Stimulated activated CD8-positive, alpha-beta memory T cell treated with anti-CD3 and anti-CD28 coated beads, Interleukin-7, amount 100 ng/mL, for 24 hours (primary cell): Measurements from ENCODE around the gene TNPO3.

Experiments
- DNase-seq: peaks from one replicate; pipeline ENCODE4 v3.0.0-alpha.2; 2020; ENCODE audit warnings: low read depth

Gene TNPO3

DNA sequence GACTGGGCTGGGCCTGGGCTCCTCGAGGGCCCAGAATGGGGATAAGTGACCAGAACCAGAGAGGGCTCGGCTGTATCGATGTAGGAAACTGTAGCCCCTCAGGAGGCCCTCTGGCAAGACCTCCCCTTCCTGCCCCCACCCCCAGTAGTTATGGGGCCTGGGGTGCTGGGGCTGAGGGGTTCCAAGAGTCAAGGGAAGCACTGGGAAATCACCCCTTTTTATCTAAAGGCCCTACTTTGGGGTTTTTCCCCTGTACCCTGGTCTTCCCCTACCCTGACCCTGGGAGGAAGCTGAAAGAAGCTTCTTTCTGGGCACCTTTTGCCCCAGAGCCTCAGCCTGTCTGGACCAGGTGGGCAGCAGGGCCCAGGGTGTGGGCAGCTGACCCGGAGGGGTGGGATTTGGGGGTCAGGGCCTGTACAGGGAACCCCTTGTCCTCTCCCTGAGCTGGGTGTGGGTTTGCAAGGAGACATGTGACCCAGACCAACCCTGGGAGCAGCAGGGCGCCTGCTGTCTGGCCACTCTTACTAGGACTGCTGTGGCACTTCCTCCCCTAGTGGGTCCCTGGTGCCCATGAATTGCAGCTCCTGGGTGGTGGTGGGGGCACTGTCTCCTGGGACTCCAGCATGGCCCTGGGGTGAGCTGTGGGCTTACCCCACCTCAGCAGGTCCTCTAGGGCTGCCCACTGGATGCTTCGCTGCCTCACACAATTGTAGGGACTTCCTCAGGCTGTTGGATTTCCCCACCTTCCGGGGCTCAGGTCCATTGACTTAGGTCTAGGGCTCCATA, 115.6 kb downstream of the TNPO3 start:
- DNase-seq = no peak

- no peak for DNase-seq
These were observed 116.3 kb downstream of the TNPO3 start for GRCh38 chr7:128938544-128939074.

DNA sequence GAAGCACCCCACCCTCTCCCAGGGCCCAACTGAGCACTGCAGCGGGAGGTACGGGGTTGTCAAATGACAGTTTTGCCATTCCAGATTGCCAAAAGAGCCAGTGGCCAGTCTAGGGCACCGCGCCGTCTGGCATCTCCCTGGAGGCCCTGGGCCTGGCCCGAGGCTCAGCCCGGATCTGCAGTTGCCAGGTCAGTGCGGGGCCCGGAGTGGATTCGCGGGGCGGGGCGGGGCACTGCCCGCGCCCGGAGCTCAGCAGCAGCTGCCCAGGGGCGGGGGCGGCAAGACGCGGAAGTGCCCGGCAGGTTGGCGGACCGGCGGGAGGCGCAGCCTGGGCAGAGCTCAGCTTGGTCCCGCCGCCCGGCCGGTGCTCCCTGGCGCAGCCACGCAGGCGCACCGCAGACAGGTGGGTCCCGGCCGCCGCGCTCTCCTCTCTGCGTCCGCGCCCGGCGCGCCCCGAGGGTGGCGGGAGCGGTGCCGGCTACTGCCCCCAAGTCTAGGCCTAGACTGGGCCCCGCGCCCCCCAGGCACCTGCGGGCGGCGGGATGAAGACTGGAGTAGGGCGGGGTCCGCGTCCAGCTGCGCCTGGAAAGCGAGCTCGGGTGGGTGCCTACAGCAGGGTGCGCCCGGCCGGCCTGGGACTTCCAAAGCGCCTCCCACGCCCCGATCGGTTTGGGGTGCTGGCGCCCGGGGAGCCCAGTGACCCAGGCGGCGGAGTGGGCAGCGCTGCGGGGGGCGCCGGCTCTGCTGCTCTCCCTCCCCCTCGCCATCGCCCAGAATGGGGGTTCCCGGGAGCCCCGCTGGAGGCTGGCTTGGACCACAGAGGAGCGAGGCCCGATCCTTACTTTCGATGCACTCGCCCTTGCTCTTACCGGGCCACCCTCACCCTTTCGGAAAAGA, 117.0 kb downstream of the TNPO3 start, which contains the start of gene IRF5:
Gene IRF5, plus strand, starts transcription at position 281 of the 897 bp plus-strand sequence. CDS start 4,155 bp downstream, outside the sequence.
- DNase-seq = no peak

GRCh38 chr7:128937271-128937646, 117.7 kb downstream of the TNPO3 start:
- no peak for DNase-seq

- no peak for DNase-seq
These were observed 118.1 kb downstream of the TNPO3 start for GRCh38 chr7:128936798-128937197.

- DNase-seq = no peak
These were observed 119.6 kb downstream of the TNPO3 start for GRCh38 chr7:128935342-128935730.

GRCh38 chr7:128934361-128935341, 120.3 kb downstream of the TNPO3 start:
- no peak for DNase-seq

DNA sequence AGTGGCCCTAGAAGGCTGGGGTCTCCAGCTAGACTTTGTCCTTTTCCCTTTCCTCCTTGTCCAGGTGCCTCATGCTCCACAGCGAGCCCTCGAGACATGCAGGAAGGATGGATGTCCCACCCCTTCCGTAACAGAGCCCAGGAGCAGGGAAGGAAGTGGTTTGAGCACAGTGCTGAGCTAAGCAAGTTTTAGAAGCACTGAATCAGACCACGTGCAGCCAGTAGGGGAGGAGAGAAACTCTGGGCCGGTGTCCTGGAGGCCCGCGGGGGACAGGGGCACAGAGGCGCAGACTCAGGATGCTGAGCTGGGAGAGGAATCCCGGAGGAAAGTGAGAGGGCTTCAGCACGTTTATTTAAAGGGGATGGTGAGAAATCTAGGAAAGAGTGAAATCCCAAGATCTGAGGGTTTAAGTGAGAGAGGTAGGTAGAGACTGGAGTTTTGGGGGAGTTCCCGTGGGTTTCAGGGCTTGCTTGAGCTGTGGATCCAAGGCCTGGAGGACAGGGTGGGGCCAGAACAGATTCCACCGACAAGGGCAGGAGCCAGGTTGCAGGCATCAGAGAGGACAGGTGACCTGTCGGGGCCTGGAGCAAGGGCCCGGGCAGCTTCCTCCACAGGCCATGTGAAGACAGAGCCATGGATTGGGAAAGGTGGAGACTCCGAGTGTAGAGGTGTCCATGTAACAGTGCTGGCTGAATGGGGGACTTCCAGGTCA, 121.6 kb downstream of the TNPO3 start:
- DNase-seq = no peak

GRCh38 chr7:128932862-128933179, 122.1 kb downstream of the TNPO3 start:
- DNase-seq = no peak

DNA sequence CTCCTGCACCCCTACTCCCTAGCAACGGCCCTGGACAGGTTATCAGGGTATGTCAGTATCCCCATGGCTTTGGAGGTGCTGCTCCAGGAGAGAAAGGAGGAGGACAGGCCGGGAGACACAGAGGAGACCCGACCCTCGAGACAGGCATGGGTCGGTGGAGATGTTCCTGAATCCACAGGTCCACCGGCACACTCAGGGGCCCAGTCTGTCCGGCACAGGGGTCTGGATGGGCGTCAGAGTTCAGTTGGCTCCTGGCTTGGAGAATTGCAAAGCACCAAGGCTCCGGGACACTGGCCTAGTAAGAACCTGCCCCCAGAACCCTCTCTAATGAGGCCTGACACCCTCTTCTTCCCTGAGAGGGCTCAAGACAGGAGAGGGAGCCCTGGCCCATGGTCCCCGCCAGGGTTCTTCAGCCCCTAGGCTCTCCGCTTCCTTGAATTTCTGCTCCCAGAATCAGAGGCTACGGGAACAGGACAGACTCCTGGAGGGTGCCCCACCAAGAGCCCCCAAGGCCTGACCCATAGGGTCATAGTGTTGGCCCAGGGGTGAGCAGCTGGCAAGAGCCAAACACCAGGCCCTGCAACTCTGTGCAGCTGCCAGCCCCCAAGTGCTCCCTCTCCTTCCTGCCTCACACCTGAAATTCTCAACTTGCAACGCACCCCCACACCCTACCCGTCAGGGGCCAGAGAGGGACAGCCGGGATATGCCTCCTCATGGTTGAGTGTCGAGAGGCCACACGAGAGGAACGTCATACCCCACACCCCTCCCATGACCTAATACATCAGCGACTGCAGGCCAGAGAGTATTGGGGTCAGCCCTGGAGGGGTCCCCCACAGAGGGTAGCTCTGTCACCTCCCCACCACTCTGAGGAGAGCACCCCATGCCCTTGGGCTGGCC, 122.7 kb downstream of the TNPO3 start:
- DNase-seq = no peak

DNA sequence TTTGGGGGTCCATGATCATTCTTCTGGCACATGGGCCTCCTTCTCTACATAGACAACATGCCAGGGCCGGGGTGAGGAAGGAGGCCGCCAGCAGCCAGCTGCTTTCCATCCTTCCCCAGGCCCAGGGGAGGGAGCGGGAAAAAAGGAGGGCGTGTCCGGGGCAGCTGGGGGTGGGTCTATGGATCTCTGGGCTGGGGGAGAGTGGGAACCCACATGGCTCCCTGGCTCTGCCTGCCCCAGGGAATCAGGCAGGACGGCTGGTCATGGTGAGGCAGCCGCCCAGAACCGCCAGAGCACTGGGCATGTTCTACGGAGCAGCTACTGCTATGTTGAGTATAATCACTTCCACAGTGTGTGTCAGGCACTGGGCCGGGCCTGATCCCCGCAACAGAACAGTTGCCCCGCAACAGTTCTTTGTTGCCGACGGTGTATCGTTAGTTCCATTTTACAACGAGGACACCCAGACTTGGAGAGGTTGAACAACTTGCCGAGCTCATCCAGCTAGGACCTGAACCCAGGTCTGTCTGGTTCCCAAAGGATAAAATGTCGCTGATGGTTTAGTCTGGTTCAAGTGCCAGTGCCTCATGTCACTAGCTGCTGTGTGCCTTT, 123.6 kb downstream of the TNPO3 start:
- no peak for DNase-seq

- DNase-seq = no peak
These were observed 125.8 kb downstream of the TNPO3 start for GRCh38 chr7:128928882-128929788.

- no peak for DNase-seq
These were observed 126.6 kb downstream of the TNPO3 start for GRCh38 chr7:128928159-128928813.

DNA sequence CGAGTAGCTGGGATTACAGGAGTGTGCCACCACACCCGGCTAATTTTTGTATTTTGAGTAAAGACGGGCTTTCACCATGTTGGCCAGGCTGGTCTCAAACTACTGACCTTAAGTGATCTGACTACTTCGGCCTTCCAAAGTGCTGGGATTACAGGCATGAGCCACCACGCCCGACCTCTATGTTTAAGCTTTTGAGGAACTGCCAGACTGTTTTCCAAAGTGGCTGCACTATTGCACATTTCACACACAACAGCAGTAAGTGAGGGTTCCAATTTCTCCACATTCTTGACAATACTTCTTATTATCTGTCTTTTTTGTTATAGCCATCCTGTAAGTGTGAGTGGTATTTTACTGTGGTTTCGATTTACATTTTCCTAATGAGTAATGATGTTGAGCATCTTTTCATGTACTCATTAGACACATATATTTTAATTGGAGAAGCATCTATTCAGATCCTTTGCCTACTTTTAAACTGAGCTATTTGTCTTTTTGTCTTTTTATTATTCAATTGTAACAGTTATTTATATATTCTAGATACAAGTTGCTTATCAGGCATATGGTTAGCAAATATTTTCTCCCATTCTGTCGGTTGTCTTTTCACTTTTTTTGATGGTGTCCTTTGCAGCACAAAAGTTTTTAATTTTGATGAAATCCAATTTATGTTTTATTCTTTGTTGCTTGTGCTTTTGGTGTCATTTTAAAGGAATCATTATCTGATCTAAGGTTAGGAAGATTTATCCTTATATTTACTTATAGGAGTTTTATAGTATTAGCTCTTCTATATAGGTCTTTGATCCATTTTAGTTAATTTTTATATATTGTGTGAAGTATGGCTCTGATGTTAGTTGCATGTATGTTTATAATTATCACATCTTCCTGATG, 130.0 kb downstream of the TNPO3 start:
- DNase-seq = no peak

GRCh38 chr7:128923411-128923800, 131.5 kb downstream of the TNPO3 start:
- no peak for DNase-seq

GRCh38 chr7:128922496-128923410, 132.2 kb downstream of the TNPO3 start:
- DNase-seq = no peak
